H1 (cell line): ENCODE results near the gene TIMP3. TPM values are rescaled to one million over a fixed set of nuclear protein-coding genes. Genes with fewer than 3 reads are reported as not detected.

ENCODE experiments used
- ATF2 ChIP-seq: IDR thresholded peaks from 2 replicates; pipeline ENCODE4 v1.6.1; 2012; ENCODE audit warnings: low read length, inconsistent platforms
- MAFK ChIP-seq: IDR thresholded peaks from 2 replicates; pipeline ENCODE4 v1.6.1; 2012; ENCODE audit warnings: low read depth, mild to moderate bottlenecking, improper control_type of control experiment, low read length
- SRF ChIP-seq: IDR thresholded peaks from 2 replicates; pipeline ENCODE4 v1.6.1; 2011; ENCODE audit warnings: mild to moderate bottlenecking, low read depth, low read length, moderate library complexity
- polyA plus RNA-seq, 7 experiments: library from polyadenylated mRNA; depleted of rRNA in 3 of 7; stranded (reverse) in 5 of 7; unstranded in 2 of 7; fragments of >200 nt in 5 of 7; fragments of 200-250 nt in 2 of 7; gene quantifications; 1 replicate in 5 of 7; 2 replicates in 1 of 7; 4 replicates in 1 of 7; pipeline versions ENCODE4 v1.2.1 to v1.2.3, GENCODE V29; 2011 to 2013; ENCODE audit warnings: missing spikeins in 2 of 7, mixed read lengths in 2 of 7
- total RNA-seq: library from RNA; stranded (reverse); fragmentation: NEBNext Ultra II Directional; extraction: Animal tissue kit (Norgen Biotek cat#: 25700); gene quantifications from 2 replicates; pipeline ENCODE4 v1.2.1, GENCODE V29; 2021

TIMP3 gene
- total and polyA plus RNA-seq, 2 of the 8 experiments (the other 6 are each of a cell fraction or from before 2014, with no cell fraction given) = 1.3 to 4.7 TPM

DNA sequence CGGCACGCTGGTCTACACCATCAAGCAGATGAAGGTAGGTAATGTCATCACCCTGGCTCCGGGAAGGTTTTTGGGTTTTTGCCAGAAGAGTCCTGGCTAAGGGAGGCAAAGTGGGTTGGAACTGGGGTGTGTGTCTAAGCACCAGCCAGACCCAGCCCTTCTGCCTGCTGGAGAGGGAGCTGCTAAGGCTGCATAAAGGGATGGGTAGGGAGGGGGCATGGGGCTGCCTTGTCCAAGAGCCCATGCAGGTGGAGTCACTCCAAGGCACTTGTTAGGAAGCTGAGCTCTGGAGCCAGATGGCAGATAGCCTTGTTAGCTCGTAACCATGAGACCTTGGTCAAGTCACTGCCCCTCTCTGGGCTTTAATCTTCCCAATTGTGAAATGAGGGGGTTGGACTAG, 48.0 kb downstream of the TIMP3 start (continued):
- no peak for TF ChIP-seq MAFK
- TF ChIP-seq ATF2 = no peak
- TF ChIP-seq SRF = no peak
- TF ChIP-seq, all 59 proteins: peak for 0
